NCI-H2196 treated with DMSO at 0.1 percent for 48 hours (cell line): ENCODE data around the gene CEP126.
A peak's percentile ranks its signal among the peaks of the same experiment; 100 is the strongest.

Experiments
- DNase-seq: peaks from one replicate; lab custom pipeline; 2025; ENCODE audit not compliant: unreplicated experiment; lab: John Stamatoyannopoulos, UW

CEP126 gene

DNA sequence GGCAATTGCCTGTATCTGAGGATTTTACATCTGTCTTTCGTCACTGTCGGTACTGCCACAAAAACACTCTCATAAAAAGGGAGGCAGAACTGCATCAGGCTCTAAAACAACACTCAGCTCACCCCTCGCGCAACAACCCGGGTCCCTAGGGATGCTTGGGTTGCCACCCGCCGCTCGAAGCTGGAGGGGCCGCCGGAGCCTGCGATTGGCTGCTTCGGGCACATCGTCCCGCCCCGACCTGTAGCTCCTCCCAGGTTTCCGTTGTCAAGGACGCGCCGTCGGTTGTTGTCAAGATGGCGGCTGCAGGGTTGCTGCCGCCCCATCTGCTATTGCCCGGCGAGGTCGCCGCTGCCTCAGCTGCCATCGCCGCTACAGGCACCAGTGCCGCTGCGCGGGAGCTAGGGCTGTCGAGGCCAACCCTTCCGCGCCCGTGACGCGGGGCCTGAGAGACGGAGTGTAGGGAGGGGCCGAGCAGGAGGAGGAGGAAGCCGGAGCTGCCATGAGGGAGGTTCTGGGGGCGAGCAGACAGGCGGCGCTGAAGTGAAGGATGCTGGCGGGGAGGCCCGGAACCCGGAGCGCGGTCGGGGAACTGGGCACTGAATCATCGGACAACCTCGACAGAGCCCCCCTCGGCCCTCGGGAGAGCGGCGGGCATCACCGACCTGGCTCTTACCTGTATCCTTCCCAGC lies at the start of gene CEP126:
Gene CEP126, plus strand, starts transcription at position 273 of the 689 bp plus-strand sequence. Its CDS starts 275 bp downstream, at position 548.
- peak; percentile 90 for DNase-seq

DNA sequence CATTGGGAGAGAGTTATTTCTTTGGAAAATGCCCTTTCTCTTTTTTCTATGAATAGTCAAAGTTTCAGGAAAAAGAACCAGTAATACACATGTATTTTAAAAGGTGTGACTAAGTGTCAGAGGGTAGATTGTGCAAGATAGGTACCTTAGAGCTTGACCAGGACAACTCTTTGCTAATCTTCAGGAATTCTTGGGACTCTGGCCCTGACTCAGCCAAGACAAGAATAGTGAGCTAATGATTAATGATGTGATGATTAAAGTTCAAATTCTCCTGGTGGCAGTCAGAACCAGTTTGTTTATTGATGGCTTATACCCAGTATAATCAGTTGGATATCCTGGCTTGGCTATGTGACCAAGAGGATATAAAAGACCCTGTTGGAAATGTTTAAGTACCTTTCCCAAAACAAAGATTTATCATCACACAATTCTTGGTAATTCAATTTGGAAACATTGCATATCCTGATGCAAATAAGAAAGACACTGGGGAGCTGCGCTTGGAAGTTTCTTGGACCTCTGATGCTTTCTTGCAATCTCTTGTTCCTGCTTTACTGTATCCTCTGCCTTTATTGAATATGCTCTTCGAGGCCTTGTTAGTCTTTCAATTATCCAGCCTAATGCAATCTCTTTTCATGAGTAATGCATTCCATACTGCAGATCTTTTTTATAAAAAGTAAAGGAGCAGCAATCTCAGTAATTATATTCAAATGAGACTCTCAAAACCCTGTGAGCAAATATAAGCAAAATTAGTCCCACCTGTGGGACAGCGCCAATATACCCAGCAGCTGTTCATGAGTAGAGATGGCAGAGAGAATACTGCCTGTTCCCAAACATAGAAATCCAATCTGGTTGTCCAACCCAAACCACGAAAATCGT lies 48.0 kb upstream of the CEP126 start:
- DNase-seq, result no peak

DNA sequence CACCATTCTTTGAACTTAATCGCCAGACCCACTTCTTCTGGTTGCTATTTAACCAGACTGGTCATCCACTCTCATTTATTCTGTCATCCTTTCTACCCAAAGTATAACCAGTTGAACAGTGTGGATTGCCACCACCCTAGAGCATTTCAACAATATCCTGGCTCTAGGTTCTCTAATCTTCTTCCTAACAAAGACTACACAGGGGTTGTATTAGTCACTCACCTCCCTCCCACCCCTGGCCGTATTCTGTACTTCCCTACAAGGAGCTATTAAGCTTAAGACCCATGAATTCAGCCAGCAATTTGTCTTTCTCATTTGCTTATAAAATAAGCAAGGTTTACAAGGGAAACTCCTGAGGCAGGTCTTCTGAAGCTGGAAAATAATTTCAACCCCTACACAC lies 46.9 kb upstream of the CEP126 start:
- DNase-seq, result no peak

- no peak for DNase-seq
Measured at GRCh38 chr11:101870510-101870909, 44.3 kb upstream of the CEP126 start.

- DNase-seq, result no peak
Measured at GRCh38 chr11:101872171-101872882, 42.5 kb upstream of the CEP126 start.

- no peak for DNase-seq
Measured at GRCh38 chr11:101880222-101880621, 34.6 kb upstream of the CEP126 start.

GRCh38 chr11:101881586-101881985 lies 33.2 kb upstream of the CEP126 start:
- DNase-seq, result no peak

GRCh38 chr11:101885631-101886030 lies 29.2 kb upstream of the CEP126 start:
- DNase-seq, result no peak

- DNase-seq, result no peak
Measured at GRCh38 chr11:101889767-101890166, 25.0 kb upstream of the CEP126 start.

DNA sequence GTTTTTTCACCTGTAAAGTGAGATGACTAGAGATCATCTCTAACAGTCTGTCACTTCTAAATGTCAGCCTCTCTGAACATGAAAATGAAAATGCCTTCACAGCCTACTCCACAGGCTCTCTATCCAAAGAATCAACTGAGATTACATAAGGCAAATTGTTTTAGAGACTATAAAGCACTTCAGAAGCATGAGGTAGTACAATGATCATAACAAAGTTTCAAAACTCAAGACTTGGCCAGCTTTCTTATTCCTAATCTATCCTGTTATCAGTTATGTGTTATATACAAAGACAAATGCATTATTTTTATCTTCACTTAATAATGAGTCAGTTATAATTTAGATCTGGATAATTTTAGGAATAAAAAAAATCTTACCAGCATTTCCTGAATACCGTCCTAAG lies 20.3 kb upstream of the CEP126 start:
- no peak for DNase-seq

DNA sequence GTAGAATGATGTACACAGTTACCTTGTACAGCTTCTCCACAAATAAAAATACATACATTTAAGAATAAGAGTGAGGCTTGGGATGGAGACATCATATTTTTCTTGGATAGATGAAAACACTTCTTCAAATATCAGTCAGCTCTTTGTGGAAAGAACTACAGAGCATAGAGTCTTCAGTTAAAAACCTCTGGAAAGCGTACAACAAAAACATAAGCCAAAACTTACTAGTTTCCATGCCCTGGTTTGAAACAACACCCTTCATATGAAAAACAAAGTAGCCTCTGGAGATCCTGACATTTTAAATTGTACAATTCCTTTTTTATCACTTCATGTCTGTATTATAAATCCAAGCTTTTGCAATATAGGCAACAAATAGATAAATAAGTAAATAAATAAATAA lies 7.0 kb upstream of the CEP126 start:
- no peak for DNase-seq

DNA sequence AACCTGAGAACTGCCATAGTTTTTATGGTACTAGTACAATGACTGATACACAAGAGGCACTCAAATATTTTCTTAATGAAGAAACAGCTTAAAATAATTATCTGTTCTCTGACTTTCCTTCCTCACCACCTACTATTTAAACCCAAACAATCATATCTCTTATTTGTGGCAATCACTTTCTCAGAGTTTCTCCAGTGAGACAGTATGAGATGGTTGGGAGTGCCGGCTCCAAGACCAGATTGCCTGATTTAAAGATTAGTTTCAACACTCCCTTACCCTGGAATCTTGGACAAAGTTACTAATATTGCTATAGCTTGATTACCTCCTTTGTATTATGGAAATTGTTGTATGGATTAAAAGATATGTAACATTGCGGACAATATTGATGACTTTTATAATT lies 5.7 kb upstream of the CEP126 start:
- DNase-seq, result no peak

GRCh38 chr11:101912823-101913284 lies 2.0 kb upstream of the CEP126 start:
- DNase-seq, result no peak

DNA sequence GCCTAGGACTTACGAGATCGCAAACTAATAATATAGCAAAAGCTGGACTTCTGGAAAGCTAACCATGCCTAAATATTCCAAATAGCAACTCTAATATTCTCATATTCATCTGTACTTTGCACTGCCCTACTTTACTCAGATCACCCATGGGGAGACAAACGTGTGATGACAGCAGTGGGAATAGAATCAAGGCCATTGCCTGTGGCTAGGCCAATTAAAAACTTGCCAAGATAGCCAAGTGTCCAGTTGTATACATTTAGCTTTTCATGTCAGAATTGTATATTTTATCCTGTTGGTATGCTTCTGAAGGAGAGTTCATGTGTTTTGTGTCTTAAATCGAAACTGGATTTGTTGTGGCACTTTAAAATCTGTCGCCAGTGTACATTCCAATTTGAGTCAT lies 1.2 kb upstream of the CEP126 start:
- no peak for DNase-seq

DNA sequence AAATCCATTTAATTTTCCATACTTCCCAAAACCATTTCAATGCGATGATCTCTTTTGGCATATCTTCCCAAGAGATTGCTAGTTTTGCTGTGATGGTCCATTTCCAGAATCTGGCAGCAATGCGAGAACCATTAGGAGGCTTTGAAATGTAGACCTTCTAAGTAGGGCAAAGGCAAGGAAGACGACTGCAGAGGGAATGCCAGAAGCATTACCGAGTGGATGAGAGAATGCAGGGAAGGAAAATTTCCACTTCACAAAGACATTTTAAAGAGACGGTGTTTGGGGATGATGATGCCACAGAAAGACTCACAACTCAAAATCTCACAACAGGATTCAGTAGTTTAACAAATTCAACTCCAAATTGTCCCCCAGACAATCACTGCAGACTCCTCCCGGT lies 471 bp upstream of the CEP126 start:
- DNase-seq, result no peak

- no peak for DNase-seq
Measured at GRCh38 chr11:101915791-101916291, 1.0 kb downstream of the CEP126 start.

DNA sequence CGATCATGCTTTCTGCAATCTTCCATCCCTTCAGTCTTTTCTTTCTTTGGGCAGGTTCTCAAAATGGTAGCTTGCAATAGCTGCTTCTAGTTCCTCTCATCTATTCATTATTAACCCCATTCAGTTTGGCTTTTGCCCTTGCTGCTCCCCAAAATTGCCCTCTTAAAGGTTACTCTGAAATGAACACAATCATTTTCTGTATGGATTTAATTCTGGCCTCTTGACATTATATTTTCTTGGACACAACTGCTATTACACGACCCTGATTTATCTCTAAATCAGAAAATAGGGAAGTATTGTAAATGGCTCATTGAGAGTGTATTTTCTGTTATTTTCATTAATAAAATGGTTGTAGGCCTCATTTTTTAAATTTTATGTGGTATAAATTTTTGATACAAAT lies 1.6 kb downstream of the CEP126 start, which contains the start of gene ANGPTL5:
Gene ANGPTL5, minus strand, starts transcription at position 101 of the 400 bp plus-strand sequence. CDS start 8,613 bp downstream, outside the sequence.
- DNase-seq, result no peak

- no peak for DNase-seq
Measured at GRCh38 chr11:101917226-101917625, 2.4 kb downstream of the CEP126 start.

GRCh38 chr11:101920992-101921391 lies 6.2 kb downstream of the CEP126 start:
- DNase-seq, result no peak

GRCh38 chr11:101923554-101923953 lies 8.7 kb downstream of the CEP126 start:
- DNase-seq, result no peak

- no peak for DNase-seq
Measured at GRCh38 chr11:101929294-101929915, 14.6 kb downstream of the CEP126 start.
